SU-DHL-6 (cell line): ENCODE data around the gene CBX5.

Experiments used
- CTCF ChIP-seq: fragments of 200-600 bp; sonication (generic); IDR thresholded peaks from one replicate; pipeline ENCODE4 v1.5.1; 2017; ENCODE audit warnings: antibody characterized with exemption, mild to moderate bottlenecking, low read length, moderate library complexity; ENCODE audit not compliant: insufficient read depth, poor library complexity, severe bottlenecking
- EZH2phosphoT487 ChIP-seq: fragments of 200-600 bp; sonication (generic), shearing (Covaris generic); conservative IDR thresholded peaks from 2 replicates; pipeline ENCODE4 v1.6.1; 2018; ENCODE audit warnings: mild to moderate bottlenecking, antibody characterized with exemption, low read length, moderate library complexity, mixed read lengths

GRCh38 chr12:54292931-54293241, 13.0 kb upstream of the CBX5 start:
- no peak for TF ChIP-seq EZH2phosphoT487
- no peak for TF ChIP-seq CTCF
